H1 (cell line): ENCODE measurements around the gene NGFR. TPM values are rescaled to one million over a fixed set of nuclear protein-coding genes. Genes with fewer than 3 reads are reported as not detected.
A peak's percentile ranks its signal among the peaks of the same experiment; 100 is the strongest.

Source experiments
- CTCF ChIA-PET: fragments of 300-600 bp; sonication (Branson Sonifier 250); formaldehyde crosslinking; loops from one replicate; lab custom pipeline; 2021; ENCODE audit not compliant: partially characterized antibody; lab: Charles Lee
- POLR2A ChIA-PET: fragments of 300-600 bp; sonication (Branson Sonifier 250); formaldehyde crosslinking; loops from one replicate; lab custom pipeline; 2021; ENCODE audit warnings: inconsistent platforms; ENCODE audit not compliant: partially characterized antibody; lab: Charles Lee
- DNase-seq, 2 experiments: peaks; one replicate each; pipeline versions ENCODE4 v3.0.0 to v3.0.0-alpha.2; 2010 to 2022; ENCODE audit warnings: low spot score in 2 of 2, low read depth in 1 of 2, mixed read lengths in 1 of 2
- FAIRE-seq: peaks from 2 replicates; lab custom pipeline; 2011; peaks lifted over from hg19 to GRCh38; lab: Jason Lieb, UNC
- H2AFZ ChIP-seq: 2 replicates; pipeline ENCODE4 v1.8.1; 2012; ENCODE audit warnings: low read length, inconsistent platforms
- H2AK5ac ChIP-seq: 2 replicates; pipeline ENCODE4 v1.6.1; 2013; ENCODE audit warnings: low read depth, low read length
- H2BK120ac ChIP-seq: replicated peaks from 2 replicates; pipeline ENCODE3; 2013; ENCODE audit warnings: low read depth, low read length, inconsistent platforms
- H2BK12ac ChIP-seq: 2 replicates; pipeline ENCODE4 v1.6.1; 2013; ENCODE audit warnings: low read depth, low read length
- H2BK15ac ChIP-seq: 2 replicates; pipeline ENCODE4 v1.6.1; 2013; ENCODE audit warnings: low read length
- H2BK20ac ChIP-seq: 2 replicates; pipeline ENCODE4 v1.6.1; 2013; ENCODE audit warnings: low read length
- H2BK5ac ChIP-seq: 2 replicates; pipeline ENCODE4 v1.6.1; 2013; ENCODE audit warnings: low read depth, low read length
- H3K14ac ChIP-seq: 2 replicates; pipeline ENCODE4 v1.6.1; 2013; ENCODE audit warnings: inconsistent platforms; ENCODE audit not compliant: insufficient read length
- H3K18ac ChIP-seq: 2 replicates; pipeline ENCODE4 v1.6.1; 2013; ENCODE audit warnings: low read length; ENCODE audit errors: extremely low read depth
- H3K23ac ChIP-seq: 2 replicates; pipeline ENCODE4 v1.6.1; 2013; ENCODE audit warnings: inconsistent platforms; ENCODE audit not compliant: insufficient read length
- H3K23me2 ChIP-seq: 2 replicates; pipeline ENCODE4 v1.6.1; 2013; ENCODE audit warnings: low read depth, low read length
- H3K27ac ChIP-seq: 2 replicates; pipeline ENCODE4 v1.6.1; 2011; ENCODE audit warnings: low read depth, low read length, inconsistent platforms
- H3K27me3 ChIP-seq, 4 experiments: replicated peaks in 1 of 4; 1 replicate in 1 of 4; 2 replicates in 3 of 4; pipeline versions ENCODE4 v1.6.1 to v1.8.1; 2011 to 2013; ENCODE audit warnings: low read length in 3 of 4, mild to moderate bottlenecking in 3 of 4, inconsistent platforms in 2 of 4, mixed read lengths in 2 of 4, moderate library complexity in 1 of 4; ENCODE audit not compliant: control insufficient read depth in 3 of 4, insufficient read depth in 3 of 4; ENCODE audit errors: extremely low read depth in 1 of 4
- H3K36me3 ChIP-seq, 4 experiments: 2 replicates each; pipeline versions ENCODE4 v1.6.1 to v1.8.1; 2011 to 2013; ENCODE audit warnings: mild to moderate bottlenecking in 4 of 4, low read length in 3 of 4, moderate library complexity in 2 of 4, control low read depth in 1 of 4, inconsistent platforms in 1 of 4; ENCODE audit not compliant: insufficient read depth in 4 of 4, control insufficient read depth in 2 of 4
- H3K4ac ChIP-seq: replicated peaks from 2 replicates; pipeline ENCODE3; 2013; ENCODE audit warnings: low read length, low read depth, mixed read lengths, inconsistent platforms; ENCODE audit not compliant: insufficient read length
- H3K4me1 ChIP-seq, 4 experiments: replicated peaks in 1 of 4; 1 replicate in 1 of 4; 2 replicates in 3 of 4; pipeline versions ENCODE4 v1.6.1 to v1.8.1; 2011 to 2013; ENCODE audit warnings: low read length in 3 of 4, inconsistent platforms in 2 of 4, mixed read lengths in 1 of 4; ENCODE audit not compliant: insufficient read depth in 4 of 4, control insufficient read depth in 3 of 4
- H3K4me2 ChIP-seq, 2 experiments: 2 replicates each; pipeline versions ENCODE4 v1.6.1 to v1.8.1; 2011 to 2013; ENCODE audit warnings: low read depth in 2 of 2, low read length in 2 of 2, control low read depth in 1 of 2, inconsistent platforms in 1 of 2, mild to moderate bottlenecking in 1 of 2; ENCODE audit not compliant: insufficient read depth in 1 of 2
- H3K4me3 ChIP-seq, 4 experiments: fragments of 200-600, 300-600 bp in 1 of 4; sonication (generic), shearing (Covaris generic), sonication (Bioruptor Twin) in 1 of 4; 2 replicates each; pipeline versions ENCODE4 v1.5.1 to v1.8.1; 2011 to 2016; ENCODE audit warnings: low read length in 4 of 4, low read depth in 3 of 4, control low read depth in 2 of 4, inconsistent platforms in 2 of 4, mild to moderate bottlenecking in 2 of 4, mixed read lengths in 1 of 4, moderate library complexity in 1 of 4; ENCODE audit not compliant: insufficient read depth in 2 of 4; ENCODE audit errors: extremely low read depth in 1 of 4
- H3K56ac ChIP-seq: replicated peaks from 2 replicates; pipeline ENCODE3; 2013; ENCODE audit warnings: low read depth, mild to moderate bottlenecking, mixed read lengths, low read length, inconsistent platforms; ENCODE audit not compliant: insufficient read length
- H3K79me1 ChIP-seq: 2 replicates; pipeline ENCODE4 v1.6.1; 2013; ENCODE audit warnings: low read depth, low read length, control low read depth
- H3K79me2 ChIP-seq, 2 experiments: 2 replicates each; pipeline versions ENCODE4 v1.6.1 to v1.8.1; 2012 to 2013; ENCODE audit warnings: low read length in 2 of 2, mild to moderate bottlenecking in 2 of 2, inconsistent platforms in 1 of 2; ENCODE audit not compliant: insufficient read depth in 2 of 2, control insufficient read depth in 1 of 2
- H3K9ac ChIP-seq, 4 experiments: replicated peaks in 1 of 4; 1 replicate in 1 of 4; 2 replicates in 3 of 4; pipeline versions ENCODE4 v1.6.1 to v1.8.1; 2011 to 2013; ENCODE audit warnings: low read depth in 3 of 4, low read length in 3 of 4, control low read depth in 2 of 4, mild to moderate bottlenecking in 2 of 4, moderate library complexity in 2 of 4, inconsistent platforms in 1 of 4; ENCODE audit errors: extremely low read depth in 1 of 4
- H3K9me3 ChIP-seq, 2 experiments: 2 replicates each; pipeline versions ENCODE4 v1.6.1 to v1.8.1; 2012 to 2013; ENCODE audit warnings: mild to moderate bottlenecking in 2 of 2, moderate library complexity in 2 of 2, control low read depth in 1 of 2, inconsistent platforms in 1 of 2, low read depth in 1 of 2, low read length in 1 of 2, mixed read lengths in 1 of 2; ENCODE audit not compliant: insufficient read depth in 2 of 2
- H4K20me1 ChIP-seq, 2 experiments: replicated peaks in 1 of 2; 2 replicates each; pipeline versions ENCODE3 to v1.8.1; 2011 to 2013; ENCODE audit warnings: inconsistent platforms in 2 of 2, low read length in 2 of 2, mild to moderate bottlenecking in 1 of 2; ENCODE audit not compliant: insufficient read depth in 2 of 2, control insufficient read depth in 1 of 2
- H4K5ac ChIP-seq: 2 replicates; pipeline ENCODE4 v1.6.1; 2013; ENCODE audit warnings: low read length, low read depth, mixed read lengths, inconsistent platforms; ENCODE audit not compliant: insufficient read length
- H4K8ac ChIP-seq: 2 replicates; pipeline ENCODE4 v1.8.0; 2013; ENCODE audit warnings: mild to moderate bottlenecking, moderate library complexity, low read length, inconsistent platforms; ENCODE audit not compliant: insufficient read depth; ENCODE audit errors: extremely low read depth
- H4K91ac ChIP-seq: replicated peaks from 2 replicates; pipeline ENCODE3; 2013; ENCODE audit warnings: low read length, mixed read lengths, inconsistent platforms; ENCODE audit not compliant: insufficient read length
- ASH2L ChIP-seq: fragments of 200-600, 300-600 bp; sonication (generic); IDR thresholded peaks from one replicate; pipeline ENCODE4 v1.7.1; 2017; ENCODE audit warnings: low read length
- ATF2 ChIP-seq: IDR thresholded peaks from 2 replicates; pipeline ENCODE4 v1.6.1; 2012; ENCODE audit warnings: low read length, inconsistent platforms
- CHD1 ChIP-seq: IDR thresholded peaks from 2 replicates; pipeline ENCODE4 v1.6.1; 2012; ENCODE audit warnings: low read depth, low read length, improper control_type of control experiment
- JUN ChIP-seq: IDR thresholded peaks from 2 replicates; pipeline ENCODE4 v1.6.1; 2011; ENCODE audit warnings: low read depth, mild to moderate bottlenecking, improper control_type of control experiment, low read length
- MAX ChIP-seq: IDR thresholded peaks from 2 replicates; pipeline ENCODE4 v1.6.1; 2012; ENCODE audit warnings: inconsistent platforms
- PHF8 ChIP-seq: fragments of 200-600 bp; sonication (generic); conservative IDR thresholded peaks from 2 replicates; pipeline ENCODE4 v1.7.1; 2012; ENCODE audit warnings: low read depth, mild to moderate bottlenecking, inconsistent platforms, low read length, moderate library complexity
- RXRA ChIP-seq: IDR thresholded peaks from 2 replicates; pipeline ENCODE4 v1.6.1; 2011; ENCODE audit warnings: low read depth, mild to moderate bottlenecking, low read length, moderate library complexity; ENCODE audit not compliant: insufficient read depth
- SRF ChIP-seq: IDR thresholded peaks from 2 replicates; pipeline ENCODE4 v1.6.1; 2011; ENCODE audit warnings: mild to moderate bottlenecking, low read depth, low read length, moderate library complexity
- TAF7 ChIP-seq: optimal IDR thresholded peaks from 2 replicates; pipeline ENCODE3; 2011; ENCODE audit warnings: low read depth, mild to moderate bottlenecking, inconsistent platforms, low read length, moderate library complexity, borderline replicate concordance
- ZNF274 ChIP-seq: IDR thresholded peaks from 2 replicates; pipeline ENCODE4 v1.7.0; 2012; ENCODE audit warnings: low read length, borderline replicate concordance; ENCODE audit errors: extremely low read depth
- WGBS, 2 experiments: shearing (Covaris generic) in 1 of 2; methylation state at CpG; one replicate each; pipeline versions ENCODE4 v1.1.6 to v1.1.7; 2013 to 2015; ENCODE audit warnings: low lambda C conversion rate in 2 of 2, mixed read lengths in 2 of 2, inconsistent platforms in 1 of 2, low coverage in 1 of 2, missing lambda C conversion rate in 1 of 2; ENCODE audit not compliant: insufficient replicate concordance in 2 of 2, insufficient coverage in 1 of 2, insufficient read length in 1 of 2; ENCODE audit errors: extremely low coverage in 1 of 2, missing lambda C conversion rate in 1 of 2; 5-methylcytosine and 5-hydroxymethylcytosine counted together
- polyA plus RNA-seq, 7 experiments: library from polyadenylated mRNA; depleted of rRNA in 3 of 7; stranded (reverse) in 5 of 7; unstranded in 2 of 7; fragments of >200 nt in 5 of 7; fragments of 200-250 nt in 2 of 7; gene quantifications; 1 replicate in 5 of 7; 2 replicates in 1 of 7; 4 replicates in 1 of 7; pipeline versions ENCODE4 v1.2.1 to v1.2.3, GENCODE V29; 2011 to 2013; ENCODE audit warnings: missing spikeins in 2 of 7, mixed read lengths in 2 of 7
- total RNA-seq: library from RNA; stranded (reverse); fragmentation: NEBNext Ultra II Directional; extraction: Animal tissue kit (Norgen Biotek cat#: 25700); gene quantifications from 2 replicates; pipeline ENCODE4 v1.2.1, GENCODE V29; 2021

The NGFR gene
- total and polyA plus RNA-seq, 2 of the 8 experiments (the other 6 are each of a cell fraction or from before 2014, with no cell fraction given), result 8.1 to 10.3 TPM

DNA sequence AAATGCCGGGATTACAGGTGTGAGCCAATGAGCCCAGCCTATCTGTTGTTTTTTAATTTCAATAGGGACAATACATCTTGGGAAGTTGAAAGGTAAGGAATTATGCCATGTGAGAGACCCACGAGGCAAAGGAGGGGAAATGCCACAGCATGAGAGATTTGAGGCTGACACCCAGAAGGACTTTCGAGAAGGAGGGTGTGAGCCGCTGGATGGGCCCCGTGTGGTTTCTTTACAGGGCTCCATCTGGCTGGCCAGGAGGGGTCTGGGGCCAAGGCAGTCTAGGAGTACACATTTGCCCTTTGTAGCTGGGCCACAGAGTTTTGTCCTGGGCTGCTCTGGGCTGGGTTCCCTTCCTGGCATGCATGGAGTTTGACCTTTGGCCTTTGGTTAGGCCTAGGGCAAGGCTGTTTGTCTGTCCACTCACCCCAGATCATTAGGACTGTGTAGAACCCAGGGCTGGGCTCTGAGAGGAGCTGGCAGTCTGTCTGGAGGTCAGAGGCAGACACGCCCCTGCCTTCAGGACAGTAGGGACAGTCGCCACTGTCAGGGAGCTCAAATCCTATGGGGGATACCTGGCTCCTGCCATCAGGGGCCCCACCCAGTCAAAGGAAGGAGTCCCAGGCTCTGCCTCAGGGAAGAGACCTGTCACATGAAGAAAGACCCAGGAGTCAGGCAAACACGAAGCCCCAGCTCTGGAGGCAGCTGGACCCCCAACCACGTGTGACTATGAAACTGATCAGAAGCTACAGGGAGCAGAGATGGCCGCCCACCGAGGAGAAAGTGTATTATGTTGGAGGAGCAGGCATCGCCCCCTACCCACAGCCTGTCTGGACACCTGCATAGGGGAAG lies 56.4 kb downstream of the NGFR start:
- Histone ChIP-seq H2BK120ac (no peak overlapping the region), H4K91ac (no peak overlapping the region), H3K27ac (no peak overlapping the region), H2AFZ (no peak overlapping the region), H3K4me2 (no peak overlapping the region), H3K56ac (no peak overlapping the region), H2AK5ac (no peak overlapping the region), H3K36me3 (no peaks in the 10 kb centered on the region), H3K4ac (no peak overlapping the region), H3K79me1 (no peaks in the 10 kb centered on the region), H3K4me1 (peaks cover 0 to 17% (median 11%) of the 10 kb centered on the region in 4 experiments; a peak in 6 of 7 replicates), H4K20me1 (no peaks in the 10 kb centered on the region), H3K9me3 (no peaks in the 10 kb centered on the region), H2BK20ac (no peak overlapping the region), H4K5ac (no peak overlapping the region), H3K23ac (no peak overlapping the region), H3K79me2 (no peaks in the 10 kb centered on the region), H3K27me3 (peaks cover 0 to 3% (median 1%) of the 10 kb centered on the region in 4 experiments; a peak in 2 of 7 replicates), H2BK15ac (no peak overlapping the region), H2BK5ac (no peak overlapping the region), H2BK12ac (0 out of 2 replicates have a peak overlapping the region, but pooled peaks have one; percentile 68), H3K4me3 (no peak overlapping the region), H4K8ac (peak overlapping the region; percentile 43; the same call in 1 of the 2 replicates), H3K9ac (no peak overlapping the region), H3K14ac (no peak overlapping the region), H3K23me2 (no peaks in the 10 kb centered on the region), H3K18ac (no peak overlapping the region)
- WGBS, 2 experiments, result 85% methylated on average over 12 of the region's 12 CpGs; no CpG with 5 or more reads in 1 of the 2 experiments
- ChIA-PET CTCF (interaction anchor here (0.6 to 16.4 kb wide), 8 partner anchors 40 to 146 kb away, joined by 3 to 228 read pairs (median 9); no protein-coding TSS in a partner anchor), POLR2A (interaction anchor here (0.6 to 0.7 kb wide), 2 partner anchors 137 to 294 kb away, joined by 3 to 4 read pairs; partner anchors contain the start of gene PHB1)
- FAIRE-seq (no peak), DNase-seq (no peak)
- no peak for TF ChIP-seq ASH2L
- no peak for TF ChIP-seq SRF
- no peak for TF ChIP-seq ZNF274
- no peak for TF ChIP-seq MAX
- no peak for TF ChIP-seq ATF2
- TF ChIP-seq TAF7, result no peak
- no peak for TF ChIP-seq CHD1
- no peak for TF ChIP-seq RXRA
- TF ChIP-seq PHF8, result no peak
- TF ChIP-seq JUN, result no peak
